NK-92 (cell line): ENCODE results near the gene TOMM40.
"Not testable (repeated sequence)": the region's sequence is repeated elsewhere in the genome, so short reads cannot be mapped to it uniquely, and the experiment has no call there.

Experiments used
- DNase-seq: peaks from one replicate; lab custom pipeline; 2025; ENCODE audit not compliant: unreplicated experiment; lab: John Stamatoyannopoulos, UW

The TOMM40 gene

DNA sequence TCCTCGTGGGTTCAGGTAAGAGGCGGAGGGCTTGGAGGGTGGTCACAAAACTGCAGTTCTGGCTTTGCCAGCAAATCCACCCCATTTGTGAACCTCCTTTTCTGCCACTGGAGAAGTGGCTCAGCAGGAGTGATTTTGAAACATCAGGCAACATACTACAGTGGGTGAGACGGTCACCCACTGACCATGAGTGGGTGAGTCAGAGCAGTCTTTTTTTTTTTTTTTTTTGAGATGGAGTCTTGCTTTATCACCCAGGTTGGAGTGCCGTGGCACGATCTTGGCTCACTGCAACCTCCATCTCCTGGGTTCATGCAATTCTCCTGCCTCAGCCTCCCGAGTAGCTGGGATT is 3.0 kb downstream of the TOMM40 start:
- no peak for DNase-seq

DNA sequence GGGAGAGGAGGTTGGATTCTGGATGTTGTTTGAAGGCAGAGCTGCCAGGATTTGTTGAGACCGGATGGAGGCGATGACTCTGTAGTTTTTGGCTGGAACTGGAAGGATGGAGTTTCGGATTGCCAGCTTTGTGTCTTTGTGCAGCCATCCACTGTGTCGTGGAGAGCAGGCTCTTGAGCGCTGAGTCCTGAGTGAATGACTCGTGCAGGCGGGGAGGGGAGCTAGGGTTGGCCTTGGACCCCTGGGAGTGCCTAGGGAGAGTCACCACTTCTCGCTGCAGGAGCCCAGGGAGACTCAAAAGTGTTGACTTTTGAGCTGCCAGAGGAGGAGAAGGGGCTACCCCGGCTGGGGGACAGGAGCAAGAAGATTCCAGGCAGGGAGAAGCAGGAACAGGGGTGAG is 3.9 kb downstream of the TOMM40 start:
- no peak for DNase-seq

DNA sequence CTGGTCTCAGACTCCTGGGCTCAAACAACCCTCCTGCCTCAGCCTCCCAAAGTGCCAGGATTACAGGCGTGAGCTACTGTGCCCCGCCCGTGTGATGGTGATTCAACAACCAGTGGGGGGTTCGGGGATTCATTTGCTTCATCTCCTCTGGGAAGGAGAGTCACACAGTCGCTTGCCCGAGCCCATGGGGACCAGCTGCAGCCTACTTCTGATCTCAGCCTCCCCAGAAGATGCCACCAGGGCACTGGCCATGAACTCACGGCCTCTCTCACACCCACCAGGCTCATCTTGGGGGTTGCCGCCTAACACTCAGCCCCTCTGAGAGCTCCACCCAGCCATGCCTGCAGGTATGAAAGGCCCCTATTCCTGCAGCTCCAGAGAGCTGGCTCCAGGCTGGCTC is 6.8 kb downstream of the TOMM40 start:
- no peak for DNase-seq

DNA sequence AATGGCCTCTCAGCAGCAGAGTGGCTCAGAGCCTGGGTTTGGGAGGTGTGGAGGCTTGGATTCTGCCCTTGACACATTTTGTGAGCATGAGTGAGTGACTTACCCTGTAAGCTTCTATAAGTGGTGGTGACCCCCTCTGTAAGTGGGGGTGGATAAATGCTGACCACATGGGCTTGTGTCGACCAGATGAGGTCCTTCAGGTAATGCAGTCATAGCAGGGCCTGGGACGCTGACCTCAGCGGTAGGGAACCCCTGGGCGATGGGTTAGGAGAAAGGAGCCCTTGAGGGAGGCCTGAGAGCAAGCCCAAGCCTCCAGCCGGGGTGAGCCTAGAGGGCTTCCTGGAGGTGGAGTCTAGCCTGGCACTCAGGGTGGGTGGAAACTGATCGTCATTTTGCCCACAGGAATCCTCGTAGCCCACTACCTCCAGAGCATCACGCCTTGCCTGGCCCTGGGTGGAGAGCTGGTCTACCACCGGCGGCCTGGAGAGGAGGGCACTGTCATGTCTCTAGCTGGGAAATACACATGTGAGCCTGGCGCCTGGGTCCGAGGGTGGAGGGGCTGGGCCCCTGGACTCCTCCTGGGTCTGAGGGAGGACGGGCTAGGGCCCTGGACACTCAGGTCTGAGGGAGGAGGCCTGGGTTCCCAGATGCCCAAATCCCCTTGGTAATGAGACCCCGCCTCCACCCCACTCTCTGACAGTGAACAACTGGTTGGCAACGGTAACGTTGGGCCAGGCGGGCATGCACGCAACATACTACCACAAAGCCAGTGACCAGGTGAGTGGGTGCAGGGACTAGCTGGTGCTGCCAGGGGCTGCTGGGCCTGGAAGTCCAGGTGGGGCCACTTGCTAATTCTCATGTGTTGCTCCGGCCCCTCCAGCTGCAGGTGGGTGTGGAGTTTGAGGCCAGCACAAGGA is 9.5 kb downstream of the TOMM40 start:
- no peak for DNase-seq

DNA sequence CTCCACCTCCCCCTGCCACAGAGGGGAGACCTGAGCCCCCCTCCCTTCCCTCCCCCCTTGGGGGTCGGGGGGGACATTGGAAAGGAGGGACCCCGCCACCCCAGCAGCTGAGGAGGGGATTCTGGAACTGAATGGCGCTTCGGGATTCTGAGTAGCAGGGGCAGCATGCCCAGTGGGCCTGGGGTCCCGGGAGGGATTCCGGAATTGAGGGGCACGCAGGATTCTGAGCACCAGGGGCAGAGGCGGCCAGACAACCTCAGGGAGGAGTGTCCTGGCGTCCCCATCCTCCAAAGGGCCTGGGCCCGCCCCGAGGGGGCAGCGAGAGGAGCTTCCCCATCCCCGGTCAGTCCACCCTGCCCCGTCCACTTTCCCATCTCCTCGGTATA is 12.2 kb downstream of the TOMM40 start:
- DNase-seq = no peak

DNA sequence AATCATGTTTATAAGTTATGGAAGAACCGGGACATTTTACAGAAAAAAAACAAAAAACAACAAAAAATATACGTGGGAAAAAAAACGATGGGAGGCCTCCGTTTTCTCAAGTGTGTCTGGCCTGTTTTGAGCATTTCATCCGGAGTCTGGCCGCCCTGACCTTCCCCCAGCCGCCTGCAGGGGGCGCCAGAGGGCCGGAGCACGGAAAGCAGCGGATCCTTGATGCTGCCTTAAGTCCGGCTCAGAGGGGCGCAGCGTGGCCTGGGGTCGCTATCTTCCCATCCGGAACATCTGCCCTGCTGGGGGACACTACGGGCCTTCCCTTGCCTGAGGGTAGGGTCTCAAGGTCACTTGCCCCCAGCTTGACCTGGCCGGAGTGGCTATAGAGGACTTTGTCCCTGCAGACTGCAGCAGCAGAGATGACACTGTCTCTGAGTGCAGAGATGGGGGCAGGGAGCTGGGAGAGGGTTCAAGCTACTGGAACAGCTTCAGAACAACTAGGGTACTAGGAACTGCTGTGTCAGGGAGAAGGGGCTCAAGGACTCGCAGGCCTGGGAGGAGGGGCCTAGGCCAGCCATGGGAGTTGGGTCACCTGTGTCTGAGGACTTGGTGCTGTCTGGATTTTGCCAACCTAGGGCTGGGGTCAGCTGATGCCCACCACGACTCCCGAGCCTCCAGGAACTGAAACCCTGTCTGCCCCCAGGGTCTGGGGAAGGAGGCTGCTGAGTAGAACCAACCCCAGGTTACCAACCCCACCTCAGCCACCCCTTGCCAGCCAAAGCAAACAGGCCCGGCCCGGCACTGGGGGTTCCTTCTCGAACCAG is 12.8 kb downstream of the TOMM40 start:
- DNase-seq = no peak

DNA sequence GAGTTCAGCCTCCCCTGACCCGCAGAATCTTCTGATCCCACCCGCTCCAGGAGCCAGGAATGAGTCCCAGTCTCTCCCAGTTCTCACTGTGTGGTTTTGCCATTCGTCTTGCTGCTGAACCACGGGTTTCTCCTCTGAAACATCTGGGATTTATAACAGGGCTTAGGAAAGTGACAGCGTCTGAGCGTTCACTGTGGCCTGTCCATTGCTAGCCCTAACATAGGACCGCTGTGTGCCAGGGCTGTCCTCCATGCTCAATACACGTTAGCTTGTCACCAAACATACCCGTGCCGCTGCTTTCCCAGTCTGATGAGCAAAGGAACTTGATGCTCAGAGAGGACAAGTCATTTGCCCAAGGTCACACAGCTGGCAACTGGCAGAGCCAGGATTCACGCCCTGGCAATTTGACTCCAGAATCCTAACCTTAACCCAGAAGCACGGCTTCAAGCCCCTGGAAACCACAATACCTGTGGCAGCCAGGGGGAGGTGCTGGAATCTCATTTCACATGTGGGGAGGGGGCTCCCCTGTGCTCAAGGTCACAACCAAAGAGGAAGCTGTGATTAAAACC is 13.5 kb downstream of the TOMM40 start:
- no peak for DNase-seq

DNA sequence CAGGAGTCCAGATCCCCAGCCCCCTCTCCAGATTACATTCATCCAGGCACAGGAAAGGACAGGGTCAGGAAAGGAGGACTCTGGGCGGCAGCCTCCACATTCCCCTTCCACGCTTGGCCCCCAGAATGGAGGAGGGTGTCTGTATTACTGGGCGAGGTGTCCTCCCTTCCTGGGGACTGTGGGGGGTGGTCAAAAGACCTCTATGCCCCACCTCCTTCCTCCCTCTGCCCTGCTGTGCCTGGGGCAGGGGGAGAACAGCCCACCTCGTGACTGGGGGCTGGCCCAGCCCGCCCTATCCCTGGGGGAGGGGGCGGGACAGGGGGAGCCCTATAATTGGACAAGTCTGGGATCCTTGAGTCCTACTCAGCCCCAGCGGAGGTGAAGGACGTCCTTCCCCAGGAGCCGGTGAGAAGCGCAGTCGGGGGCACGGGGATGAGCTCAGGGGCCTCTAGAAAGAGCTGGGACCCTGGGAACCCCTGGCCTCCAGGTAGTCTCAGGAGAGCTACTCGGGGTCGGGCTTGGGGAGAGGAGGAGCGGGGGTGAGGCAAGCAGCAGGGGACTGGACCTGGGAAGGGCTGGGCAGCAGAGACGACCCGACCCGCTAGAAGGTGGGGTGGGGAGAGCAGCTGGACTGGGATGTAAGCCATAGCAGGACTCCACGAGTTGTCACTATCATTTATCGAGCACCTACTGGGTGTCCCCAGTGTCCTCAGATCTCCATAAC is 14.5 kb downstream of the TOMM40 start, which contains the start of gene APOE:
TSS of gene APOE (plus strand) at position 360 of the 724 bp plus-strand sequence. CDS start 829 bp downstream, outside the sequence.
- DNase-seq = no peak

DNA sequence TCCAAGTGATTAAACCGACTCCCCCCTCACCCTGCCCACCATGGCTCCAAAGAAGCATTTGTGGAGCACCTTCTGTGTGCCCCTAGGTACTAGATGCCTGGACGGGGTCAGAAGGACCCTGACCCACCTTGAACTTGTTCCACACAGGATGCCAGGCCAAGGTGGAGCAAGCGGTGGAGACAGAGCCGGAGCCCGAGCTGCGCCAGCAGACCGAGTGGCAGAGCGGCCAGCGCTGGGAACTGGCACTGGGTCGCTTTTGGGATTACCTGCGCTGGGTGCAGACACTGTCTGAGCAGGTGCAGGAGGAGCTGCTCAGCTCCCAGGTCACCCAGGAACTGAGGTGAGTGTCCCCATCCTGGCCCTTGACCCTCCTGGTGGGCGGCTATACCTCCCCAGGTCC is 16.6 kb downstream of the TOMM40 start:
- DNase-seq = no peak

DNA sequence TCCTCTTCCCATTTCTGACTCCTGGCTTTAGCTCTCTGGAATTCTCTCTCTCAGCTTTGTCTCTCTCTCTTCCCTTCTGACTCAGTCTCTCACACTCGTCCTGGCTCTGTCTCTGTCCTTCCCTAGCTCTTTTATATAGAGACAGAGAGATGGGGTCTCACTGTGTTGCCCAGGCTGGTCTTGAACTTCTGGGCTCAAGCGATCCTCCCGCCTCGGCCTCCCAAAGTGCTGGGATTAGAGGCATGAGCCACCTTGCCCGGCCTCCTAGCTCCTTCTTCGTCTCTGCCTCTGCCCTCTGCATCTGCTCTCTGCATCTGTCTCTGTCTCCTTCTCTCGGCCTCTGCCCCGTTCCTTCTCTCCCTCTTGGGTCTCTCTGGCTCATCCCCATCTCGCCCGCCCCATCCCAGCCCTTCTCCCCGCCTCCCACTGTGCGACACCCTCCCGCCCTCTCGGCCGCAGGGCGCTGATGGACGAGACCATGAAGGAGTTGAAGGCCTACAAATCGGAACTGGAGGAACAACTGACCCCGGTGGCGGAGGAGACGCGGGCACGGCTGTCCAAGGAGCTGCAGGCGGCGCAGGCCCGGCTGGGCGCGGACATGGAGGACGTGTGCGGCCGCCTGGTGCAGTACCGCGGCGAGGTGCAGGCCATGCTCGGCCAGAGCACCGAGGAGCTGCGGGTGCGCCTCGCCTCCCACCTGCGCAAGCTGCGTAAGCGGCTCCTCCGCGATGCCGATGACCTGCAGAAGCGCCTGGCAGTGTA is 17.2 kb downstream of the TOMM40 start:
- no peak for DNase-seq

DNA sequence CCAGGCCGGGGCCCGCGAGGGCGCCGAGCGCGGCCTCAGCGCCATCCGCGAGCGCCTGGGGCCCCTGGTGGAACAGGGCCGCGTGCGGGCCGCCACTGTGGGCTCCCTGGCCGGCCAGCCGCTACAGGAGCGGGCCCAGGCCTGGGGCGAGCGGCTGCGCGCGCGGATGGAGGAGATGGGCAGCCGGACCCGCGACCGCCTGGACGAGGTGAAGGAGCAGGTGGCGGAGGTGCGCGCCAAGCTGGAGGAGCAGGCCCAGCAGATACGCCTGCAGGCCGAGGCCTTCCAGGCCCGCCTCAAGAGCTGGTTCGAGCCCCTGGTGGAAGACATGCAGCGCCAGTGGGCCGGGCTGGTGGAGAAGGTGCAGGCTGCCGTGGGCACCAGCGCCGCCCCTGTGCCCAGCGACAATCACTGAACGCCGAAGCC is 17.8 kb downstream of the TOMM40 start:
- DNase-seq = no peak

DNA sequence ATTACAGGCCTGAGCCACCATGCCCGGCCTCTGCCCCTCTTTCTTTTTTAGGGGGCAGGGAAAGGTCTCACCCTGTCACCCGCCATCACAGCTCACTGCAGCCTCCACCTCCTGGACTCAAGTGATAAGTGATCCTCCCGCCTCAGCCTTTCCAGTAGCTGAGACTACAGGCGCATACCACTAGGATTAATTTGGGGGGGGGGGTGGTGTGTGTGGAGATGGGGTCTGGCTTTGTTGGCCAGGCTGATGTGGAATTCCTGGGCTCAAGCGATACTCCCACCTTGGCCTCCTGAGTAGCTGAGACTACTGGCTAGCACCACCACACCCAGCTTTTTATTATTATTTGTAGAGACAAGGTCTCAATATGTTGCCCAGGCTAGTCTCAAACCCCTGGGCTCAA is 18.7 kb downstream of the TOMM40 start:
- no peak for DNase-seq

DNA sequence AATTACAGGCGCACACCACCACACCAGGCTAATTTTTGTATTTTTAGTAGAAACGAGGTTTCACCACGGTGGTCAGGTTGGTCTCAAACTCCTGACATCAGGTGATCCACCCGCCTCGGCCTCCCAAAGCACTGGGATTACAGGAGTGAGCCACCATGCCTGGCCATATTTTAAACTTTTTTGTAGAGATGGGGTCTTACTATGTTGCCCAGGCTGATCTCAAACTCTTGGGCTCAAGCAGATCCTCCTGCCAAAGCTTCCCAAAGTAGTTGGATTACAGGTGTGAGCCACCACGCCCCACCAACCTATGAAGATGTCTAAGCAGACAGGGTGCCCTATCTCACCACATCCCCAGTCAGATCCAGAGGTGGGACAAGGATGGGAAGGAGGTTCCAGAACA is 20.8 kb downstream of the TOMM40 start:
- not testable (repeated sequence) for DNase-seq

DNA sequence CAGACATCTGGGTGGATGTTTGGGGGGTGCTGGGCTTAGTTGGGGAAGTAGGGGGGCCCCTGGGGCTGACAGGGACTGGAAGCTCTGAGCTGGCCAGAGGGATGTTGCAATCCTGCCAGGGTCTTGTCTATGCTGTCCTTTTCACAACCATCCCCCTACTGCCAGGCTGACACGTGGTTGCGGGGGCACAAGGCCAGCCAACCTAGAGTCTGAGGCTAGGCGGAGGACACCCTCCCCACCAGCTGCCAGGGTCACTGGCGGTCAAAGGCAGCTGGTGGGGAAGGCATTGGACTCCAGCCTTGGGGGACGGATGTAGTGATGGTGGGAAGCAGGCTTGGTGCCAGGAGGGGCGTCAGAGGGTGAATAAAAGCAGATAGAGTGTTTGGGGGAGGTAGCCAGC is 21.8 kb downstream of the TOMM40 start:
- DNase-seq = no peak

DNA sequence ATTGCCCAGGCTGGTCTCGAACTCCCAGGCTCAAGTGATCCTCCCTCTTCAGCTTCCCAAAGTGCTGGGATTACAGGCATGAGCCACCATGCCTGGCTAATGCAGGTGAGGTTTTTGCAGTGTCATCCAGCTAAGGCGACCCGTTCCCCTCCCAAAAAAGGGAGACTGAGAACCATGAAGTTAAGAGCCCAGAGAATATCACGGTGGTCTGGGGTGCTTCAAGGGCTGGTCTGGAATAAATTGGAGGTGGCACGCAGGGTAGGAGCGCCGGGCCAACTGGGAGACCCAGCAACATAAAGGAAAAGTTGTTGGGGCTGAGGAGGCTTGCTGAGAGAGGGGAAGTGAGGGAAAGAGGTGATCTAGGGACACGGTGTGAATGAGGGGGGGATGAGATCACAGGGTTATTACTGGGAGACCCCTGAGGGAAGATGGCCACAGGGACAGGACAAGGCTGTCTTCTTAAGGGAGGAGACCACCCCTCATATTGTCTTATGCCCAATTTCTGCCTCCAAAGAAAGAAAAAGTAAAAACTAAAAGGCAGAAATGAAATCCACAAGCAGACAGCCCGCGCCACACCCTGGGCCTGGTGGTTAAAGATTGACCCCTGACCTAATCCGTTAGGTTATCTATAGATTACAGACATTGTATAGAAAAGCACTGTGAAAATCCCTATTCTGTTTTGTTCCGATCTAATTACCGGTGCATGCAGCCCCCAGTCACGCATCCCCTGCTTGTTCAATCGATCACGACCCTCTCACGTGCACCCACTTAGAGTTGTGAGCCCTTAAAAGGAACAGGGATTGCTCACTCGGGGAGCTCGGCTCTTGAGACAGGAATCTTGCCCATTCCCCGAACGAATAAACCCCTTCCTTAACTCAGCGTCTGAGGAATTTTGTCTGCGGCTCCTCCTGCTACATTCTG is 22.7 kb downstream of the TOMM40 start:
- not testable (repeated sequence) for DNase-seq

DNA sequence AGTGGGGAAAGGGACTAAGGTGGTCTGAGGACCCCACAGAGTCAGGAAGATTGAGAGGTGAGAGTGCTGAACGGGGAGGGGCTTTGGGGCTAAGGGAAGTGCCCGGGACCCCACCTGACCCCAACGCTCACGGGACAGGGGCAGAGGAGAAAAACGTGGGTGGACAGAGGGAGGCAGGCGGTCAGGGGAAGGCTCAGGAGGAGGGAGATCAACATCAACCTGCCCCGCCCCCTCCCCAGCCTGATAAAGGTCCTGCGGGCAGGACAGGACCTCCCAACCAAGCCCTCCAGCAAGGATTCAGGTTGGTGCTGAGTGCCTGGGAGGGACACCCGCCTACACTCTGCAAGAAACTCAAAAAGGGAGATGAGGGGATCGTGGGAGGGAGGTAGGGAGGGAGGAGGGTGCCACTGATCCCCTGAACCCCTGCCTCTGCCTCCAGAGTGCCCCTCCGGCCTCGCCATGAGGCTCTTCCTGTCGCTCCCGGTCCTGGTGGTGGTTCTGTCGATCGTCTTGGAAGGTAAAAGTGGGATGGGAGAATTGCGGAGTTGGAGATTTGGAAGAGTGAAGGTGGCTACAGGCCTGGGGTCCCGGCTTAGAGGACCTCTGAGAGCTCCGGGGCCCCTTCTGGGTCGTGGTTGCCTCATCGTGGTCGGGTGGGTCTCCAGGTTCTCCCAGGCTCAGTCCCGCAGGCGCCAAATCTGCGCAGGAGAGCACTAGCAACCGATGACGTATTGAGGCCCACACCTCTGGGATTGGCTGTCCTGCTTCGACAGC is 23.6 kb downstream of the TOMM40 start, which contains the start of gene APOC1:
TSS of gene APOC1 (plus strand) at position 176 of the 774 bp plus-strand sequence. CDS start at position 460, 284 bp downstream.
- not testable (repeated sequence) for DNase-seq

DNA sequence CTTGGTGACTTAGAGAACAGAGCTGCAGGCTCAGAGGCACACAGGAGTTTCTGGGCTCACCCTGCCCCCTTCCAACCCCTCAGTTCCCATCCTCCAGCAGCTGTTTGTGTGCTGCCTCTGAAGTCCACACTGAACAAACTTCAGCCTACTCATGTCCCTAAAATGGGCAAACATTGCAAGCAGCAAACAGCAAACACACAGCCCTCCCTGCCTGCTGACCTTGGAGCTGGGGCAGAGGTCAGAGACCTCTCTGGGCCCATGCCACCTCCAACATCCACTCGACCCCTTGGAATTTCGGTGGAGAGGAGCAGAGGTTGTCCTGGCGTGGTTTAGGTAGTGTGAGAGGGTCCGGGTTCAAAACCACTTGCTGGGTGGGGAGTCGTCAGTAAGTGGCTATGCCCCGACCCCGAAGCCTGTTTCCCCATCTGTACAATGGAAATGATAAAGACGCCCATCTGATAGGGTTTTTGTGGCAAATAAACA is 33.2 kb downstream of the TOMM40 start:
- DNase-seq = no peak
